Measurements from ENCODE around the gene NOG.

The NOG gene

DNA sequence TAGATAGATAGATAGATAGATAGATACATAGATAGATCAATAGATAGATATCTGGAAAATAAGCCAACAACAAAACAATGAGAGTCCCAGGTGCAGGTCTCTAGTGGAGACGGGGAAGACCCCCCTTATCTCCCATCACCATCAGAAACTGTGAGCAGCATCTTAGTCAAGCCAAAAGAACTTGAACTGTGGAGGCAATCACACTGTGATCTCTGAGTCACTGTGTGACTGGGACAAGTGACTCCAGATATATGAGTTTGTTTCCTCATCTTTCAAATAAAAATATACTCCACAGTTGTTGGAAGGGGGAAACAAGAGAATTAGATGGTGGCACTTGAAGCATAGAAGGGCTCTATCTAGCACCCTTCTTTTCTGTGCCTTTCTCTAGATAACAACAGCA, 42.1 kb downstream of the NOG start:
- no peak for DNase-seq

GRCh38 chr17:56636265-56636664, 42.8 kb downstream of the NOG start:
- DNase-seq, result no peak

GRCh38 chr17:56637254-56637653, 43.8 kb downstream of the NOG start:
- no peak for DNase-seq

GRCh38 chr17:56638591-56639051, 45.1 kb downstream of the NOG start:
- peak in 2 of 56 donors; percentile 3 to 7 for DNase-seq

GRCh38 chr17:56639517-56639916, 46.0 kb downstream of the NOG start:
- no peak for DNase-seq

- no peak for DNase-seq
Observed at GRCh38 chr17:56640116-56640515, 46.6 kb downstream of the NOG start.

DNA sequence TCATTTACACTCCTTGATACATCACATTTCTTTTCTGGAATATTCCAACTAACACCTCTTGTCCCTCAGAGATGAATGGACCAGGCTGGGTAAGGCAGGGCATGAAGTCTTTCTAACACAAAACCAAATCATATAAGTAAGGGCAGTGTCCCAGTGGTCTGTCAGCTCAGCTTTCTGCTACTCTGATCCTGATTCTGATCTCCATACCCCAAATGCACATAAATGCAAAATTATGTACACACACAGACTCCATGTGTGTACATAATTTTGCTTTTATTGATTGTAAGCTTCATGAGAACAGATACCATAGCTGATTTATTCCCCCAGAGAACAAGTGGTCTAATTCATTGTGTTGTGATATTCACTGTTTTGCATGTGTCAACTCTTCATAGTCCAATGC, 47.9 kb downstream of the NOG start:
- DNase-seq, result no peak

DNA sequence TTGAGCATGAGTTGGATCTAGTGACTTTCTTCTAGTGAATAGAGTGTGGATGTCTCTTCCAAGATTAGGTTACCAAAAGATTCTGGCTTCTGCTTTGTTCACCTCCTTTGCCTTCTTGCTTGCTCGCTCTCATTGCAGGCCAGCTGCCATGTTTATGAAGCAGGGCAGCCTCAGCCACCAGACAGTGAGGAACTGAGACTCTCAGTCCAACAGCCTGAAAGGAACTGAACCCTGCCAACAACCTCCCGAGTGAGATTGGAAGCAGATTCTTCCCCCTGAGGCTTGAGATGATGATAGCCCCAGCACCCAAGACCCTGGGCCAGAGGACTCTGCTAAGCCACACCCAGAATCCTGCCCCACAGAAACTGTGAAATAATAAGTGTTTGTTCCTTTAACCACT, 48.4 kb downstream of the NOG start:
- DNase-seq, result no peak

- no peak for DNase-seq
Observed at GRCh38 chr17:56642424-56642823, 48.9 kb downstream of the NOG start.
